CD4-positive, alpha-beta T cell (primary cell): ENCODE measurements around the gene LPXN. TPM values are rescaled to one million over a fixed set of nuclear protein-coding genes. Genes with fewer than 3 reads are reported as not detected.

ENCODE experiments used
- ATAC-seq: fragments of 200-7000 bp; cut with Tn5 transposase; one replicate; pipeline ENCODE4 v1.10.0; 2022; ENCODE audit warnings: mild to moderate bottlenecking; ENCODE audit not compliant: poor library complexity
- CTCF ChIA-PET: fragments of 350-600 bp; sonication (Branson Sonifier 250); formaldehyde crosslinking; loops from one replicate; lab custom pipeline; 2021; ENCODE audit warnings: antibody characterized with exemption, inconsistent platforms; lab: Charles Lee
- POLR2A ChIA-PET: fragments of 350-600 bp; sonication (Branson Sonifier 250); formaldehyde crosslinking; loops from one replicate; lab custom pipeline; 2021; ENCODE audit warnings: antibody characterized with exemption, inconsistent platforms; lab: Charles Lee
- DNase-seq, 14 experiments: peaks; one replicate each; pipeline ENCODE4 v3.0.0-alpha.2; 2013 to 2020; ENCODE audit warnings: mixed read lengths in 2 of 14
- H3K27ac ChIP-seq, 2 donors: one replicate each; pipeline versions ENCODE4 v1.5.1 to v1.7.0; 2013; ENCODE audit warnings: low read length in 2 of 2, low read depth in 1 of 2, mild to moderate bottlenecking in 1 of 2
- H3K27me3 ChIP-seq, 2 experiments: 1 replicate in 1 of 2; 2 replicates in 1 of 2; pipeline versions ENCODE4 v1.6.1 to v1.7.0; 2013; ENCODE audit warnings: low read length in 2 of 2, control low read depth in 1 of 2, mild to moderate bottlenecking in 1 of 2, moderate library complexity in 1 of 2; ENCODE audit not compliant: insufficient read depth in 2 of 2, control insufficient read depth in 1 of 2
- H3K36me3 ChIP-seq: one replicate; pipeline ENCODE4 v1.6.1; 2013; ENCODE audit warnings: low read length, control low read depth; ENCODE audit not compliant: insufficient read depth
- H3K4me1 ChIP-seq: one replicate; pipeline ENCODE4 v1.6.1; 2013; ENCODE audit warnings: low read length, control low read depth; ENCODE audit not compliant: insufficient read depth
- H3K4me3 ChIP-seq: one replicate; pipeline ENCODE4 v1.5.1; 2013; ENCODE audit warnings: mild to moderate bottlenecking, low read length, moderate library complexity
- H3K9me3 ChIP-seq, 2 experiments: 1 replicate in 1 of 2; 2 replicates in 1 of 2; pipeline versions ENCODE4 v1.6.1 to v1.7.0; 2013; ENCODE audit warnings: low read length in 2 of 2, mild to moderate bottlenecking in 2 of 2, control low read depth in 1 of 2, moderate library complexity in 1 of 2; ENCODE audit not compliant: control insufficient read depth in 1 of 2, insufficient read depth in 1 of 2
- H3K27ac Mint-ChIP-seq: one replicate; pipeline ENCODE4 v1.8.0; 2020; ENCODE audit warnings: mixed read lengths
- H3K27me3 Mint-ChIP-seq: one replicate; pipeline ENCODE4 v1.8.0; 2021; ENCODE audit warnings: mixed read lengths
- H3K36me3 Mint-ChIP-seq: one replicate; pipeline ENCODE4 v1.8.0; 2021; ENCODE audit warnings: low read depth, mixed read lengths
- H3K4me1 Mint-ChIP-seq: one replicate; pipeline ENCODE4 v1.8.0; 2021; ENCODE audit warnings: low read depth, mixed read lengths
- H3K4me3 Mint-ChIP-seq: one replicate; pipeline ENCODE4 v1.8.0; 2020; ENCODE audit warnings: mild to moderate bottlenecking, mixed read lengths
- H3K9me3 Mint-ChIP-seq: one replicate; pipeline ENCODE4 v1.8.0; 2020; ENCODE audit warnings: mixed read lengths
- CTCF ChIP-seq: fragments of 200-600 bp; IDR thresholded peaks from one replicate; pipeline ENCODE4 v1.8.0; 2022; ENCODE audit warnings: antibody characterized with exemption, mild to moderate bottlenecking
- intact Hi-C, 2 experiments: fragments of 100-400 bp; cut with DNase I in 1 of 2; cut with micrococcal nuclease in 1 of 2; formaldehyde crosslinking; loops; one replicate each; pipeline versions ENCODE4 v1.15.1 to v1.9.0; 2023 to 2025; cut with DNase I, micrococcal nuclease
- total RNA-seq, 174 experiments: library from RNA in 2 of 174; stranded (reverse) in 2 of 174; gene quantifications; one replicate each; pipeline ENCODE4 v1.2.3 and lab custom pipeline; 2021 to 2026

The LPXN gene
- total RNA-seq, 2 experiments from 2014 or later, result 35.5 to 36.3 TPM

GRCh38 chr11:58487170-58487569 is 88.5 kb downstream of the LPXN start:
- intact Hi-C loops, result no loop called here
- Histone ChIP-seq H3K4me1 (no peaks in the 10 kb centered on the region), H3K36me3 (no peaks in the 10 kb centered on the region), H3K27me3 (peaks cover 0 to 3% of the 10 kb centered on the region in 2 experiments), H3K27ac (no peak overlapping the region), H3K4me3 (no peak overlapping the region), H3K9me3 (no peaks in the 10 kb centered on the region)
- DNase-seq, result no peak
- no peak overlapping the region for H3K27ac Mint-ChIP-seq
- no peaks in the 10 kb centered on the region for H3K36me3 Mint-ChIP-seq
- ChIA-PET CTCF (interaction anchor here (0.6 kb wide), 1 partner anchor 552 kb away, joined by 3 read pairs; no protein-coding TSS in a partner anchor), POLR2A (no interaction called here)
- no peak for ATAC-seq
- H3K9me3 Mint-ChIP-seq, result peaks cover 2% of the 10 kb centered on the region
- no peak overlapping the region for H3K4me3 Mint-ChIP-seq
- H3K27me3 Mint-ChIP-seq, result peaks cover 12% of the 10 kb centered on the region
- no peaks in the 10 kb centered on the region for H3K4me1 Mint-ChIP-seq
- no peak for TF ChIP-seq CTCF

- Histone ChIP-seq H3K4me1 (no peaks in the 10 kb centered on the region), H3K36me3 (no peaks in the 10 kb centered on the region), H3K9me3 (no peaks in the 10 kb centered on the region), H3K4me3 (no peak overlapping the region), H3K27me3 (peaks cover 0 to 3% of the 10 kb centered on the region in 2 experiments), H3K27ac (no peak overlapping the region)
- no peaks in the 10 kb centered on the region for H3K4me1 Mint-ChIP-seq
- H3K9me3 Mint-ChIP-seq, result peaks cover 2% of the 10 kb centered on the region
- TF ChIP-seq CTCF, result no peak
- no peak overlapping the region for H3K4me3 Mint-ChIP-seq
- POLR2A ChIA-PET, result no interaction called here
- no peak overlapping the region for H3K27ac Mint-ChIP-seq
- intact Hi-C loops, result no loop called here
- CTCF ChIA-PET, result no interaction called here
- DNase-seq (no peak), ATAC-seq (no peak)
- H3K27me3 Mint-ChIP-seq, result peaks cover 16% of the 10 kb centered on the region
- no peaks in the 10 kb centered on the region for H3K36me3 Mint-ChIP-seq
Observed at GRCh38 chr11:58485961-58486360, 89.7 kb downstream of the LPXN start.

Other genes with a start within 250 kb of the LPXN start
- not detected for gene OR5B17, start 216.8 kb downstream of the LPXN start, total RNA-seq
- gene OR5B3, start 169.0 kb downstream of the LPXN start, total RNA-seq, result not detected
- not detected for gene OR5B2, start 147.7 kb downstream of the LPXN start, total RNA-seq
- gene OR5B12, start 133.6 kb downstream of the LPXN start, total RNA-seq, result not detected
- gene OR5B21, start 67.8 kb downstream of the LPXN start, total RNA-seq, result not detected
- gene ZFP91, start 3.2 kb upstream of the LPXN start, total RNA-seq, result 10 to 100 TPM; 46.5 to 46.7 TPM
- 1 to 10 TPM; 3.1 to 3.9 TPM for gene CNTF, start 46.8 kb upstream of the LPXN start, total RNA-seq
- not detected for gene GLYAT, start 156.1 kb upstream of the LPXN start, total RNA-seq